Left renal cortex interstitium (tissue), 4 donors: Measurements from ENCODE around the gene TBXA2R. TPM values are rescaled to one million over a fixed set of nuclear protein-coding genes. Genes with fewer than 3 reads are reported as not detected.
A peak's percentile ranks its signal among the peaks of the same experiment; 100 is the strongest.
"Not testable (repeated sequence)": the region's sequence is repeated elsewhere in the genome, so short reads cannot be mapped to it uniquely, and the experiment has no call there.

ENCODE experiments used
- DNase-seq, 4 donors: peaks; one replicate each; pipeline ENCODE4 v3.0.0-alpha.2; 2013; ENCODE audit warnings: low read depth in 4 of 4, low spot score in 2 of 4, missing footprints in 1 of 4
- polyA plus RNA-seq, 4 donors: library from polyadenylated mRNA; unstranded; fragments of 120-200 nt; gene quantifications; one replicate each; pipeline ENCODE4 v1.2.1, GENCODE V29; 2013; ENCODE audit not compliant: insufficient read length in 4 of 4

The TBXA2R gene
- polyA plus RNA-seq, 4 donors: 2.3 to 3.8 (median 3.1) TPM

DNA sequence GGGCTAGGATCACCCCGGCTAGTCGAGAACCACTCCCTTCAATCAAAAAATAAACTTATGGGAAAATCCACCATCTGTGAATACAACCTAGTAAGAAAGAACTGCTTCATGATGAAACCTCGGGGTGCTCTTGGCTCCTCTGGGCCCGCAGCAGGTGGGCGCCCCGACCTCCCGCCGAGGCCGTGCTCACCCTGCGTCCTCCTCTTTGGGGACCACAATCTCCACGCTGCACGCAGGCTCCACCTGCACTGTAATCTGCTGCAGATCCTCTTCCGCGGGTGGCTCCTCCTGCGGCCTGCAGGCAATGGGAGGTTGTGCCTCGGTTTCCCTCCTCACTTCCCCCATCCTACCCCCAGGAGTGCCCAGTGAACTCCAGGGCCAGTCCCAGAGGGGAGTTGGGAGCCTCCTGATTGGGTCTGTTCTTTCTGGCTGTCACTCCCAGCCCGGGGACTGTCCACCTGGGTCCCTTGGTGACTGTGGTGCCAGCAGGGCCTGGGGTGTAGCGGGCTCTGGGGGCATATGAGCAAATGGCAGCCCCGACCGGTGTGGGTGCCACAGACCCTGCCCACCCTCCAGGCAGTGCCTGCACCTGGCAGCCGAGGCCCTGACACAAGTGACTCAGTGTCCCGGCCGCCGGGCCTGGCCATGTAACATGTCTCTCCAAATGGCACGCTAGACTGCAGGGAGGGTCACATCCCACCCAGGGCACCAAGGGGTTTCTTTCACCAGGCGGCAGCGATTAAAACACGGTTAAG lies 35.0 kb upstream of the TBXA2R start:
- no peak for DNase-seq

DNA sequence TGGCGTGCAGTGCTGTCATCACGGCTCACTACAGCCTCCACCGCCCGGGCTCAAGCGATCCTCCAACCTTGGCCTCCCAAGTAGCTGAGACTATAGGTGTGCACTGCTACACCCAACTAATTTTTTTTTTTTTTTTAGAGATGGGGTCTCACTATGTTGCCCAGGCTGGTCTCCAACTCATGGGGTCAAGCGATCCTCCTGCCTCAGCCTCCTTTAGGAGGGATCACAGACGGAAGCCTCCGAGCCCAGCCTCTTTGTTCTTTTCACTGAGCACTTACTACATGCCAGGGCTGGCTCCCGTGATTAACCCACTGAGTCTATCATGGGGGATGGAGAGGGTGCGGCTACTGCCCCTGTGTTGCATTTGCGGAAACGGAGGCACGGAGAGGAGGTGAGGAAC lies 32.8 kb upstream of the TBXA2R start:
- no peak for DNase-seq

GRCh38 chr19:3638208-3639193 lies 31.8 kb upstream of the TBXA2R start:
- no peak for DNase-seq

DNA sequence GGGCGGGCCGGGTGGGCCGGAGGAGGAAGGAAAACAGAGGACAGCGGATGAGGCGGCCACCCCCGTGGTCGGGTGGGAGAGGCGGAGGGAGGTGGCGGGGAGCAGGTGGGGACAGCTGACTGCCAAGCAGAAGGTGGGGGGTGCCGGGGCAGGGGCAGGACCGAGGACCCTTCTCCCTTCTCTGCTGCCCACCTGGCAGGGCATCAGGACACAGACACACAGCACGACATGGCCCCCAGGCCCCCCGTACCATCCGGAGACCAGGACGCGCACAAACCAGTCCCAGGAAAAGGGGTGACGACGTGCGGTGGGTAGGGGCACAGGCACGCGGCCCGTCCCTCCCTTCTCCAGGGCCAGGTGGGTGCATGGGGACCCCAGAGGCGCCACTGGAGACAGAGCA lies 30.9 kb upstream of the TBXA2R start:
- no peak for DNase-seq

DNA sequence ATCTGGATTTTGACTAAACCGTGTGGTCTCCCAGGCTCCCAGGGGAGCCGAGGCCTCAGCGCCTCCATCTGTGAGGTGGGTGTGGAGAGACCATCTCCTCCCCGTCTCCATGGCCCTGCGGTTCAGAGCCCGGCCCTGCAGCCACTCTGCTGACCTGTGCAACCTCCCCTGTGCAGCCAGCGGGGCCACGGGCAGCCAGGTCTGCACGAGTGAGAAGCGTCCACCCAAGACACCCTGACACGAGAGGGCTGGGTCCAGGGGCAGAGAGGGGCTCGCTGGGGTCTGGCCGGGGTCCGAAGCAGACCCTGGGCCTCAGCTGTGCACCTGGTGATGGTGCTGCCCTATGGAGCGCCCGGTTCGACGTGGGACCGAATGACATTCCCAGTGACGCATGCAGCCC lies 30.3 kb upstream of the TBXA2R start:
- DNase-seq: no peak

GRCh38 chr19:3636506-3636905 lies 29.8 kb upstream of the TBXA2R start:
- DNase-seq: no peak

DNA sequence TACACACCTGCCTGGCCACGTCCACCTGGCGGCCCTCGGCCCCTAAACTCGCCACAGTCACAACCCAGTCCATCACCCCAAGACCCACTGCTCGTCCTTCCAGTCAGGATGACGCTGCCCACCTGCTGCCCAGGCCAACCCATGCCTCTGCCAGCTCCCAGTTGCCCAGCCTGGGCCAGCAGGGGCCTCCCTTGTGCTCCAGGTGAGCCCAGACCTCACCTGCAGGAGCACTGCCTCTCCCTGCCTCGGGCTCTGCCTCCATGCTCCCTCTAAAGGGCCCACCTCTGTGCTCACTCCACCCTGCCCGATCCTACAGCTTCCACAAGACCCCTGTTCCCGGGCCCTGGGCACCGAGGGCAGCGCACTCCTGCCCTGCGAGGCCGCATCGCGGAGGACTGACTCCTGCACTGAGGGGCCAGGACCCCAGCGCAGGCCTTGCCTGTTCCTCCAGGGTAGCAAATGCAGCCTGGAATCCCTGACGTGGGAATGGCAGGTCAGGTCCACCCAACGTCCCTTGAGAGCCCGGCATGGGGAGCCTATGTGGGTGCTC lies 27.9 kb upstream of the TBXA2R start:
- DNase-seq: no peak

- no peak for DNase-seq
Measured at GRCh38 chr19:3633559-3633988, 26.9 kb upstream of the TBXA2R start.

DNA sequence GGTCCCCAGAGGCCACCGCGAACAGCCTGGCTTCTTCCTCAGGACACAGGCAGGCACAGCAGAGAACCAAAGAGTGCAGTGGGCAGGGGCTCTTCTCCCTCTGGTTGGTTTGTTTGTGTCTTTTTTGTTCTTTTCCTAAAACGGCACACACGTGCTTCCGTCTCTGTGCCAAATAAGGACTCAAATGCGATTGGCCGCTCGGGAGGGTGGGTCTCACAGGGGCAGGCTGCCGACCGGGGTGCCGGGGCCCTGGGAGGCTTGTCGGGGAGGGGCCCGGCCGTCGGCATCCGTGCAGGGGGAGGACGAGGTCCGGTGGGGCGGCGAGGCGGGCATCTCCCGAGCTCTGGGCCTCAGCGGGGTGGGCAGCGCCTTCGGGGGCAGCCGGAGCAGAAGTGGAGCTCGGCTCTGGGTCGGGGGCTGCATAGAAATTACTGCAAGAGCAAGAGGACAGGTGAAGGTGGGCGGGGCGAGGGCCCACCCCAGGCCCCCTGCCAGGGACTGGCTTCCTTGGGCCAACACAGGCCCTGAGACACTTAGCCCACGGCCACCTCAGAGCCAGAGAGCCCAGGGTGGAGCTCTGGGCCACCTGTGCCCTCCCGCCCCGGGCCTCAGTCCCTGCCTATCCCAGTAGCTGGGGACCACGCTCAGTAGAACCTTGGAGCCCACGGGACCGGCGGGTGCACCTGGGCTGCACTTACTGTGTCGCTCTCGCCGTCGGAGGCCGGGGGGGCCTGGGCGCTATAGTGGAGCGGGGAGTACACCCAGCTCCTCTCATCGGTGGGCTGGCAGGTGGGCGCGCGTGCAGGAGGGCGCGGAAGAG lies 26.3 kb upstream of the TBXA2R start:
- no peak for DNase-seq

GRCh38 chr19:3632098-3632497 lies 25.4 kb upstream of the TBXA2R start:
- no peak for DNase-seq

GRCh38 chr19:3631053-3631861 lies 24.6 kb upstream of the TBXA2R start:
- no peak for DNase-seq

DNA sequence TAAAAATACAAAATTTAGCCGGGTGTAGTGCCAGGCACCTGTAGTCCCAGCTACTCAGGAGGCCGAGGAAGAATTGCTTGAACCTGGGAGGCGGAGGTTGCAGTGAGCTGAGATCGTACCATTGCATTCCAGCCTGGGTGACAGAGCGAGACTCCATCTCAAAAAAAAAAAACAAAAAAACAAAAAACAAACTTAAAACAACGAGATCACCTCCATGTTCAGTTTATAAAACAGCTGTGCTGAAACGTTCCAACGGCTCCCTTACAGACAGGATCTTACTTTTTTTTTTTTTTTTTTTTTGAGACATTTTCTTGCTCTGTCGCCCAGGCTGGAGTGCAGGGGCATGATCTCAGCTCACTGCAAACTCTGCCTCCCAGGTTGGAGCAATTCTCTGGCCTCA lies 22.1 kb upstream of the TBXA2R start:
- not testable (repeated sequence) for DNase-seq

GRCh38 chr19:3627351-3627723 lies 20.7 kb upstream of the TBXA2R start:
- no peak for DNase-seq

DNA sequence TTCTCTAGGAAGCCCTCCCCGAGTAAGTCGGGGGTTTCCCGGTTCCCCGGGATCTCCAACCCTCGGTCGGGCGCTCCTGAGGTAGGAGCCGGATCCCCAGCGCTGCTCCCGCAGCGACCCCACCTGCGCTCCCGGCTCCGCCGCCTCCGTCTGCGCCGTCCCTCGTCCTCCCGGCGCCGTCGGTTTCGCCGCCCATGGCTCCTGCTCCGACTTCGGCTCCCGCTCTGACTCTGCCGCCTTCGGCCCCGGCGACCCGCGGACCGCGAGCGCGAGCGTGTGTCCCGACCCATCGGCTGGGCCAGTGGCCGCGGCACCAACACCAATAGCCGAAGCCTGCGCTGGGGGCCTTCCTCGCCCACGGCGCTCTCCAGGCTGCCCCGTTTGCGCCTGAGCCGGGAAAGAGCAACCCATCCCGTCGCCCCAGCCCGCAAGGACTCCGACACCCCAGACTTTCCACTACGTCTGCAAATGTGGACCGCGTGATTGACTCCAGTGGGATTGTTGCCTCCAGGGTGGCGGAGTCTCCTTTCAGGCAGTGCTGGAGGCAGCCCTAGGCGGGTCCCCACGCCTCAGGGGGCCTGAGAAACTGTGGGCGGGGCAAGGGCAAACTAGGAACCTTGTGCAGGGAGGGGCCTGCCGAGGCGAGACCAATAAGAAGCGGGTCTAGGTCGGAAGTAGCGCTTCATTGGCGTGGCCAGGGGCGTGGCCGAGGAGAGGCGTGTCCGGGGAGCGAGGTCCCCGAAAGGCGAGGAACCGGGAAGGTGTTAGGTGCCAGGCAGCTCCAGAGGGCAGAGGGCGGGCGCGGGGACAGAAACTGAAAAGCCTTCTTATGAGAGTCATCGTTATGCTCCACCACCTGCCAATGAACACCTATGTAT lies 20.0 kb upstream of the TBXA2R start, which contains the start of gene CACTIN:
Gene CACTIN (minus strand): TSS at position 318 of the 878 bp plus-strand sequence. CDS start 28 bp downstream, at position 290.
- peak; percentile 93 to 96 (median 96) for DNase-seq

DNA sequence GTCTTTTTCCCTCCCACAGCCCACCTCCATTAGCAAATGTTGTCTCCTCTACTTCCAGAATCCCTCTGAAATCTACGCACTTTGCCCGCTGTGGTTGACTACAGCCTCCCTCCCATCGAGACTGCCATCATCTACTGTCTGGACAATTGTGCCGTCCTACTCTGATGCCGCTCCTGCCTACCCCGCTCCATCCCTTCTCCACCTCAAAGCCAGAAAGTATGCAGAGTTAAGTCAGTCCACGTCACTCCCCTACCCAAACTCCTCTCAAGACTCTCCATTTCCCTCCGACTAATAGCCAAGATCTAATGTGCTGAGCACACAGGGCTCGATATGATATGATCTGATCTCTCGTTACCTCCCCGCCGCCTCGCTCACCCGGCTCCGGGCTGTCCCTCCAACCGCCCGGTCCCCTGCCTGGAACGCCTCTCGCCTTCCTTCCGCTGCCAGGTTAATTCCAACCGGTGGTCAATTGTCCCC lies 19.4 kb upstream of the TBXA2R start:
- DNase-seq: no peak

- DNase-seq: no peak
Measured at GRCh38 chr19:3623716-3624115, 17.0 kb upstream of the TBXA2R start.

DNA sequence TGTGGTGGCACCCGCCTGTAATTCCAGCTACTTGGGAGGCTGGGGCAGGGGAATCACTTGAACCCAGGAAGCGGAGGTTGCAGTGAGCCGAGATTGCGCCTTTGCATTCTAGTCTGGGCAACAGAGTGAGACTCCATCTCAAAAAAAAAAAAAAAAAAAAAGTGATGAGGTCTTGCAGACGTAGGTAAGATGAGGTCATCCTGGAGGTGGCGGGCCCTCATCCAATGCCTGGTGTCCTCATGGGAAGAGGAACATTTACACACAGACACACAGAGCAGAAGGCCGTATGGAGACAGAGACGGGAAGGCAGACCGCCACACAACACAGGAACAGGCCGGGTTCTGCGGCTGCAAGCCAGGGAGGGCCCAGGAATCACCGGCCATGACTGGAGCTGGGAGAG lies 15.5 kb upstream of the TBXA2R start:
- DNase-seq: no peak

DNA sequence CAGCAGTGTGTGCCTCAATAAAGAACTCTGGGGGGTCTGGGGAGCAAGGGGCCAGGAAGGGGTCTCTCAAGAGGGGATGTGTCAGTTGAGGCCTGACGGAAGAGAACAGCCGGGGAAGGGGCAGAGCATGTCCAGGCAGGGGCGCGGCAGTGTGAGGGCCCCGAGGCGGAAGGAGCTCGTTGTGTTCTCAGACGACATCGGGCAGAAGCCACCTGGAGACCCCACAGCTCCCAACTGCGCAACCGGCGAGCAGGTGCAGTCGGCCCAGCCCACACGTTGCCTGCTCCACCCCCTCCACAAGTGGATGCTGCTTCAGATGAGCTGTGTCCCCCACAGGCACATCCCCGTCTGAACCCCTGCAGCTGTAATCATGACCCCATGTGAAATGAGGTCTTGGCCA lies 15.0 kb upstream of the TBXA2R start:
- DNase-seq: no peak
